Prostate gland (tissue), 2 donors: ENCODE data around the gene SLAIN1.

Source experiments
- POLR2A ChIP-seq: fragments of 450-650 bp; IDR thresholded peaks from one replicate; pipeline ENCODE4 v1.6.1; 2016; ENCODE audit warnings: antibody characterized with exemption, mild to moderate bottlenecking
- POLR2AphosphoS5 ChIP-seq: sonication (generic); formaldehyde crosslinking; IDR thresholded peaks from one replicate; pipeline ENCODE4 v1.6.1; 2017; ENCODE audit warnings: antibody characterized with exemption
- TF ChIP-seq, protein P1 (sequence below), 4 experiments: fragments of 200-600 bp in 2 of 4; fragments of 450-650 bp in 2 of 4; sonication (generic) in 2 of 4; IDR thresholded peaks; 1 replicate in 3 of 4; 2 replicates in 1 of 4; pipeline ENCODE4 v1.5.1; 2016 to 2019; ENCODE audit warnings: antibody characterized with exemption in 4 of 4, mild to moderate bottlenecking in 2 of 4, moderate library complexity in 2 of 4

GRCh38 chr13:77807431-77808135 is 110.1 kb downstream of the SLAIN1 start:
- TF ChIP-seq, protein P1, sequence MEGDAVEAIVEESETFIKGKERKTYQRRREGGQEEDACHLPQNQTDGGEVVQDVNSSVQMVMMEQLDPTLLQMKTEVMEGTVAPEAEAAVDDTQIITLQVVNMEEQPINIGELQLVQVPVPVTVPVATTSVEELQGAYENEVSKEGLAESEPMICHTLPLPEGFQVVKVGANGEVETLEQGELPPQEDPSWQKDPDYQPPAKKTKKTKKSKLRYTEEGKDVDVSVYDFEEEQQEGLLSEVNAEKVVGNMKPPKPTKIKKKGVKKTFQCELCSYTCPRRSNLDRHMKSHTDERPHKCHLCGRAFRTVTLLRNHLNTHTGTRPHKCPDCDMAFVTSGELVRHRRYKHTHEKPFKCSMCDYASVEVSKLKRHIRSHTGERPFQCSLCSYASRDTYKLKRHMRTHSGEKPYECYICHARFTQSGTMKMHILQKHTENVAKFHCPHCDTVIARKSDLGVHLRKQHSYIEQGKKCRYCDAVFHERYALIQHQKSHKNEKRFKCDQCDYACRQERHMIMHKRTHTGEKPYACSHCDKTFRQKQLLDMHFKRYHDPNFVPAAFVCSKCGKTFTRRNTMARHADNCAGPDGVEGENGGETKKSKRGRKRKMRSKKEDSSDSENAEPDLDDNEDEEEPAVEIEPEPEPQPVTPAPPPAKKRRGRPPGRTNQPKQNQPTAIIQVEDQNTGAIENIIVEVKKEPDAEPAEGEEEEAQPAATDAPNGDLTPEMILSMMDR (IDR thresholded peaks at IDR 0.05), result no peak
- TF ChIP-seq POLR2A, result no peak
- TF ChIP-seq POLR2AphosphoS5, result no peak
